ENCODE measurements around the gene TTC7B. TPM values are rescaled to one million over a fixed set of nuclear protein-coding genes. Genes with fewer than 3 reads are reported as not detected.

TTC7B gene
- total RNA-seq, 2 experiments from 2014 or later, result 1.2 to 1.3 TPM

DNA sequence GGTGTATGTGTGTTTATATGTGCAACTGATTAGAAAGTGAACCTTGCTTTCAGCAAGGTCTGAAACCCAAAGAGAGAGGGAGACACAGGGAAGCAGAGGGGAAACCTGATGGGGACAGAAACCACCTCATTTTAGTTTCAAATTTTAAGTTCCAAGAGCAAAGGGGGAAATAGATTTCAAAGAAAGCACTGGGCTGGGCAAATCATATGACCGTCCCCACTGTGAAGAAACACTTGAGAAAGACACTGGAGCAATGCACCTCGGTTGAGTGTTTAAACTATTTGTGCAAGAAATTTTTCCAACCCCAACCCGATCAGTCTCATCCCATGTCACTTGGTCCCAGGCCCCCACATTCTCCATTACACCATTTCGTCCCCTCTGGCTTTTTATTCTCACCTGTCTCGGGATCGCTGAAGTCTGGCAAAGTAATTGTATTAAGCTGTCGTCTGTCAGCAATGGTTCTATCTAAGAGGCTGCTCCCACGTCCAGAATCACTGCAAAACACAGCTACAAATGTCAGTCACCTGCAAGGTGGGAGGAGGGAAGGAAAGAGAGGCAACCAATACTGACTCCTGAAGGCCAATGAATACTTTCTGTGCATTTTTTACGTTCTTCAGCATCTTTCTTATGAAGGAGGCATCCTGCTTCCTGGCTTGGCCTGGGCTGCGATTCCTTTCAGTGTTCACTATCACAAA is 205.7 kb downstream of the TTC7B start:
- Mint-ChIP-seq H3K36me3 (ENCODE audit: low read depth) (no peaks in the 10 kb centered on the region), H3K4me3 (no peak overlapping the region), H3K27ac (no peak overlapping the region), H3K9me3 (no peaks in the 10 kb centered on the region), H3K27me3 (peaks cover 6% of the 10 kb centered on the region), H3K4me1 (ENCODE audit: low read depth) (no peaks in the 10 kb centered on the region)
- ChIA-PET POLR2A (no interaction called here), CTCF (no interaction called here)
- DNase-seq (no peak), ATAC-seq (ENCODE audit: poor library complexity) (no peak)
- Histone ChIP-seq H3K36me3 (ENCODE audit: insufficient read depth, low read length) (no peaks in the 10 kb centered on the region), H3K4me1 (ENCODE audit: insufficient read depth, low read length) (no peaks in the 10 kb centered on the region), H3K27me3 (ENCODE audit: control insufficient read depth in 1 of 2, insufficient read depth in 2 of 2, low read length in 2 of 2) (no peaks in the 10 kb centered on the region), H3K4me3 (ENCODE audit: low read length) (no peak overlapping the region), H3K27ac (ENCODE audit: low read depth in 1 of 2, low read length in 2 of 2) (no peak overlapping the region), H3K9me3 (ENCODE audit: control insufficient read depth in 1 of 2, insufficient read depth in 1 of 2, low read length in 2 of 2) (no peaks in the 10 kb centered on the region)
- intact Hi-C loops (cut with DNase I, micrococcal nuclease), result no loop called here
- TF ChIP-seq, protein P1, sequence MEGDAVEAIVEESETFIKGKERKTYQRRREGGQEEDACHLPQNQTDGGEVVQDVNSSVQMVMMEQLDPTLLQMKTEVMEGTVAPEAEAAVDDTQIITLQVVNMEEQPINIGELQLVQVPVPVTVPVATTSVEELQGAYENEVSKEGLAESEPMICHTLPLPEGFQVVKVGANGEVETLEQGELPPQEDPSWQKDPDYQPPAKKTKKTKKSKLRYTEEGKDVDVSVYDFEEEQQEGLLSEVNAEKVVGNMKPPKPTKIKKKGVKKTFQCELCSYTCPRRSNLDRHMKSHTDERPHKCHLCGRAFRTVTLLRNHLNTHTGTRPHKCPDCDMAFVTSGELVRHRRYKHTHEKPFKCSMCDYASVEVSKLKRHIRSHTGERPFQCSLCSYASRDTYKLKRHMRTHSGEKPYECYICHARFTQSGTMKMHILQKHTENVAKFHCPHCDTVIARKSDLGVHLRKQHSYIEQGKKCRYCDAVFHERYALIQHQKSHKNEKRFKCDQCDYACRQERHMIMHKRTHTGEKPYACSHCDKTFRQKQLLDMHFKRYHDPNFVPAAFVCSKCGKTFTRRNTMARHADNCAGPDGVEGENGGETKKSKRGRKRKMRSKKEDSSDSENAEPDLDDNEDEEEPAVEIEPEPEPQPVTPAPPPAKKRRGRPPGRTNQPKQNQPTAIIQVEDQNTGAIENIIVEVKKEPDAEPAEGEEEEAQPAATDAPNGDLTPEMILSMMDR (IDR thresholded peaks at IDR 0.05), result no peak

DNA sequence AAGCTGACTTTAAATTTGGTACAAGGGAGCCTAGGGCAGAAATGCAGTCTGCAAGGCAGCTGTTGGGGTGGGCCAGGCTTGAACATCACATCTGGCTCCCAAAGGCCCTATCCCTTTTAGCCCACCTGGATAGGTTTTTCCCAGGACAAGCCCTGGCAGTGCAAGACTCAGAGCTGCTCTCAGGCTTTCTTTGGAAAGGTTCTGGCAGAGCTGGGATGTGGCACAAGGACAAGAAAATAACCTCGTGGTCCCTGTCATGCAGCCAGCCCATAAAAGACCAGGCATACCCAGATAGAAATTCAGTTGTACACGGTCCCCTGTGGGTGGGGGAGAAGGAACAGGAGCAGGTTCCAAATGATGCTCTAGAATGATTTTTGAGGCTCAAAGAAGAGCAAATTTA is 206.9 kb downstream of the TTC7B start:
- CTCF ChIA-PET, result no interaction called here
- TF ChIP-seq, protein P1 (IDR thresholded peaks at IDR 0.05), result no peak
- Histone ChIP-seq H3K27me3 (ENCODE audit: control insufficient read depth in 1 of 2, insufficient read depth in 2 of 2, low read length in 2 of 2) (no peaks in the 10 kb centered on the region), H3K9me3 (ENCODE audit: control insufficient read depth in 1 of 2, insufficient read depth in 1 of 2, low read length in 2 of 2) (no peaks in the 10 kb centered on the region), H3K27ac (ENCODE audit: low read depth in 1 of 2, low read length in 2 of 2) (no peak overlapping the region), H3K4me3 (ENCODE audit: low read length) (no peak overlapping the region), H3K36me3 (ENCODE audit: insufficient read depth, low read length) (no peaks in the 10 kb centered on the region), H3K4me1 (ENCODE audit: insufficient read depth, low read length) (no peaks in the 10 kb centered on the region)
- H3K4me3 Mint-ChIP-seq, result no peak overlapping the region
- no peaks in the 10 kb centered on the region for H3K4me1 Mint-ChIP-seq (ENCODE audit: low read depth)
- H3K27ac Mint-ChIP-seq, result no peak overlapping the region
- H3K27me3 Mint-ChIP-seq, result peaks cover 7% of the 10 kb centered on the region
- DNase-seq, result no peak
- H3K9me3 Mint-ChIP-seq, result no peaks in the 10 kb centered on the region
- ATAC-seq (ENCODE audit: poor library complexity), result no peak
- intact Hi-C loops (cut with DNase I, micrococcal nuclease), result loop anchor here in 1 of 2 experiments (10.0 kb wide), 1 partner anchor 245 kb away; no protein-coding TSS in a partner anchor
- no peaks in the 10 kb centered on the region for H3K36me3 Mint-ChIP-seq (ENCODE audit: low read depth)
- POLR2A ChIA-PET, result interaction anchor here (0.6 kb wide), 1 partner anchor 61 kb away, joined by 3 read pairs; no protein-coding TSS in a partner anchor

DNA sequence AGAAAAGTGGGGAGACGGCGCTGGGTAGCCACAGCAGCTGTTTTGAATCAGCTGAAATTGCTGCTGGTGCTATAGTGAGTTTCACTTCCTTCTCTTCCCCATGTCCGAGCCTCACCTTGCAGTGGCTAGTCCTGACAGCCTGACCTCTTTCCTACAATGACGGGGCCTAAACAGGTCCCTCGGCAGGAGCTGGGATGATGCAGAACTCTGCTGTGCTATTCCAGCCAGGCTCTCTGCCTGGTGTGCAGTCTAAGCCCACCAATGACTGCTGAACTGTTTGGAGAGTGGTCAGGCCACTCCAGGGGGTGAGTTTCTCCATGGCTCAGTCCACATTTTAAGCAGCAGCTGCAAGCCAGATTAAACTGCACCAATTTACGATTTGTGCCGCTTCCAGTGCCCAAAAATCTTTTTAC is 207.3 kb downstream of the TTC7B start:
- intact Hi-C loops (cut with DNase I, micrococcal nuclease), result loop anchor here in 1 of 2 experiments (10.0 kb wide), 1 partner anchor 244 kb away; no protein-coding TSS in a partner anchor
- H3K27ac ChIP-seq (ENCODE audit: low read depth in 1 of 2, low read length in 2 of 2), result no peak overlapping the region
- no peaks in the 10 kb centered on the region for H3K4me1 ChIP-seq (ENCODE audit: insufficient read depth, low read length)
- no peak overlapping the region for H3K4me3 ChIP-seq (ENCODE audit: low read length)
- ATAC-seq (ENCODE audit: poor library complexity) (no peak), DNase-seq (peak in 1 of 14 experiments; percentile 11)
- no peaks in the 10 kb centered on the region for H3K9me3 Mint-ChIP-seq
- H3K9me3 ChIP-seq (ENCODE audit: control insufficient read depth in 1 of 2, insufficient read depth in 1 of 2, low read length in 2 of 2), result no peaks in the 10 kb centered on the region
- ChIA-PET POLR2A (no interaction called here), CTCF (no interaction called here)
- no peaks in the 10 kb centered on the region for H3K27me3 ChIP-seq (ENCODE audit: control insufficient read depth in 1 of 2, insufficient read depth in 2 of 2, low read length in 2 of 2)
- H3K36me3 Mint-ChIP-seq (ENCODE audit: low read depth), result no peaks in the 10 kb centered on the region
- no peaks in the 10 kb centered on the region for H3K36me3 ChIP-seq (ENCODE audit: insufficient read depth, low read length)
- no peaks in the 10 kb centered on the region for H3K4me1 Mint-ChIP-seq (ENCODE audit: low read depth)
- no peak overlapping the region for H3K27ac Mint-ChIP-seq
- peaks cover 12% of the 10 kb centered on the region for H3K27me3 Mint-ChIP-seq
- TF ChIP-seq, protein P1 (IDR thresholded peaks at IDR 0.05), result no peak
- no peak overlapping the region for H3K4me3 Mint-ChIP-seq

Measured in CD4-positive, alpha-beta T cell (primary cell).